ENCODE measurements around the gene CACNA1C. TPM values are rescaled to one million over a fixed set of nuclear protein-coding genes. Genes with fewer than 3 reads are reported as not detected.

CACNA1C gene
- total and polyA plus RNA-seq, 10 of the 15 experiments (the other 5 are each of a cell fraction or from before 2014, with no cell fraction given), result under 0.01 to 0.15 (median 0.09) TPM; not detected in 5

DNA sequence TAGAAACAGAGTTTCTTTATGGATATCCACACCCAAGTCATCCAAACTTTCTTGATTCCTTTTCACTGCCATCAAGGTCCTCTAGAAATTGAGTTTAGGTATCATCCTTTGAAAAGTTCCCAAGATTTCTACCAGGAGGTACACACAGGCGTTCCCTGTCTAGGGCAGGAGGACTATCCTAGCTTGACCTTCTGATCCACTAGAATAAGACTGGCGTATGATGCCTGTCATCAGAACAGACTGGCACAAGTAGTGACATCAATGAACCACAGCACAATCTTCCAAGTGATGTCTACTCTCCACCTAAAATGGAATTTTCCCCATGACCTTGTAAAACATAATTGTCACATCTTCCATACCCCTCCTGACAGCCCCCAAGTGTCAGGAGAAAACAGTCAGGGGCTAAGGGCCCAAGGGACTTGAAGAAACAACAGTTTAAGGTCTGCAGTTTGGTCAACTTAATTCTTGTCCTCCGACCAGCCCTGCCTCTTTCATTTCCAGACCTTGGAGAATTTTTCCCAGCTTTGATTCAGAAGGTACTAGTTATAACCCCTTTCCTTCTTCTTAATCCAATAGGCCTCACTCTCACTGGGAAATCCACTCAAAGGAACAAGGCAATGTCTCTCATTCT, 641.3 kb downstream of the CACNA1C start:
- Histone ChIP-seq H3K4me3 (no peak overlapping the region), H3K4me1 (ENCODE audit: control insufficient read depth, insufficient read depth, low read length) (peaks cover 7% of the 10 kb centered on the region), H3K9me3 (replicated peaks; ENCODE audit: control insufficient read depth, insufficient read depth, low read length) (no peaks in the 10 kb centered on the region; the same call in 2 of the 3 replicates), H3K4me2 (ENCODE audit: control insufficient read depth, insufficient read depth) (no peak overlapping the region), H4K20me1 (ENCODE audit: control insufficient read depth, insufficient read depth) (no peaks in the 10 kb centered on the region), H3K36me3 (ENCODE audit: control insufficient read depth in 2 of 2, insufficient read depth in 2 of 2, low read length in 1 of 2) (no peaks in the 10 kb centered on the region), H3K27ac (ENCODE audit: control insufficient read depth, insufficient read depth) (no peak overlapping the region), H2AFZ (ENCODE audit: control insufficient read depth, low read depth, low read length) (no peak overlapping the region), H3K27me3 (replicated peaks in 1 of 2; ENCODE audit: control insufficient read depth in 2 of 2, insufficient read depth in 2 of 2, low read length in 1 of 2) (peaks cover 3 to 5% of the 10 kb centered on the region in 2 experiments; a peak in 3 of 4 replicates), H3K79me2 (ENCODE audit: control insufficient read depth, insufficient read depth, low read length) (no peaks in the 10 kb centered on the region), H3K9ac (ENCODE audit: control insufficient read depth, insufficient read depth, low read length) (no peak overlapping the region)
- FAIRE-seq (no peak), DNase-seq (ENCODE audit: low read depth, low spot score) (no peak), ATAC-seq (no peak)
- ChIA-PET POLR2A (no interaction called here), CTCF (no interaction called here), RAD21 (ENCODE audit: unreplicated experiment) (no interaction called here), SMC1A (ENCODE audit: uncharacterized antibody, unreplicated experiment) (no interaction called here)
- TF ChIP-seq NR2F1 (conservative IDR thresholded peaks at IDR 0.05), result no peak
- no peak for TF ChIP-seq IRF4 (IDR thresholded peaks at IDR 0.05; ENCODE audit: low read depth, low read length)
- no peak for TF ChIP-seq MEF2B (IDR thresholded peaks at IDR 0.05; ENCODE audit: partially characterized antibody, poor library complexity, severe bottlenecking)
- no peak for TF ChIP-seq TCF3 (IDR thresholded peaks at IDR 0.05; ENCODE audit: borderline replicate concordance, insufficient read depth, low read depth, low read length)
- no peak for TF ChIP-seq KAT2A (conservative IDR thresholded peaks at IDR 0.05; ENCODE audit: control insufficient read depth, low read depth, low read length)
- no peak for TF ChIP-seq BCL3 (IDR thresholded peaks at IDR 0.05; ENCODE audit: borderline replicate concordance, insufficient read depth, low read depth, low read length, poor library complexity, severe bottlenecking)
- TF ChIP-seq RBBP5 (conservative IDR thresholded peaks at IDR 0.05), result no peak
- TF ChIP-seq RFX5 (IDR thresholded peaks at IDR 0.05; ENCODE audit: low read depth, low read length), result no peak
- TF ChIP-seq, protein P1, sequence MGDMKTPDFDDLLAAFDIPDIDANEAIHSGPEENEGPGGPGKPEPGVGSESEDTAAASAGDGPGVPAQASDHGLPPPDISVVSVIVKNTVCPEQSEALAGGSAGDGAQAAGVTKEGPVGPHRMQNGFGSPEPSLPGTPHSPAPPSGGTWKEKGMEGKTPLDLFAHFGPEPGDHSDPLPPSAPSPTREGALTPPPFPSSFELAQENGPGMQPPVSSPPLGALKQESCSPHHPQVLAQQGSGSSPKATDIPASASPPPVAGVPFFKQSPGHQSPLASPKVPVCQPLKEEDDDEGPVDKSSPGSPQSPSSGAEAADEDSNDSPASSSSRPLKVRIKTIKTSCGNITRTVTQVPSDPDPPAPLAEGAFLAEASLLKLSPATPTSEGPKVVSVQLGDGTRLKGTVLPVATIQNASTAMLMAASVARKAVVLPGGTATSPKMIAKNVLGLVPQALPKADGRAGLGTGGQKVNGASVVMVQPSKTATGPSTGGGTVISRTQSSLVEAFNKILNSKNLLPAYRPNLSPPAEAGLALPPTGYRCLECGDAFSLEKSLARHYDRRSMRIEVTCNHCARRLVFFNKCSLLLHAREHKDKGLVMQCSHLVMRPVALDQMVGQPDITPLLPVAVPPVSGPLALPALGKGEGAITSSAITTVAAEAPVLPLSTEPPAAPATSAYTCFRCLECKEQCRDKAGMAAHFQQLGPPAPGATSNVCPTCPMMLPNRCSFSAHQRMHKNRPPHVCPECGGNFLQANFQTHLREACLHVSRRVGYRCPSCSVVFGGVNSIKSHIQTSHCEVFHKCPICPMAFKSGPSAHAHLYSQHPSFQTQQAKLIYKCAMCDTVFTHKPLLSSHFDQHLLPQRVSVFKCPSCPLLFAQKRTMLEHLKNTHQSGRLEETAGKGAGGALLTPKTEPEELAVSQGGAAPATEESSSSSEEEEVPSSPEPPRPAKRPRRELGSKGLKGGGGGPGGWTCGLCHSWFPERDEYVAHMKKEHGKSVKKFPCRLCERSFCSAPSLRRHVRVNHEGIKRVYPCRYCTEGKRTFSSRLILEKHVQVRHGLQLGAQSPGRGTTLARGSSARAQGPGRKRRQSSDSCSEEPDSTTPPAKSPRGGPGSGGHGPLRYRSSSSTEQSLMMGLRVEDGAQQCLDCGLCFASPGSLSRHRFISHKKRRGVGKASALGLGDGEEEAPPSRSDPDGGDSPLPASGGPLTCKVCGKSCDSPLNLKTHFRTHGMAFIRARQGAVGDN (IDR thresholded peaks at IDR 0.05), result no peak
- no peak for TF ChIP-seq CREB1 (IDR thresholded peaks at IDR 0.05; ENCODE audit: low read depth)
- no peak for TF ChIP-seq BACH1 (IDR thresholded peaks at IDR 0.05; ENCODE audit: borderline replicate concordance)
- no peak for TF ChIP-seq WRNIP1 (IDR thresholded peaks at IDR 0.05; ENCODE audit: borderline replicate concordance, low read depth, low read length)
- TF ChIP-seq CBFB (IDR thresholded peaks at IDR 0.05; ENCODE audit: low read depth), result no peak
- TF ChIP-seq PML (IDR thresholded peaks at IDR 0.05; ENCODE audit: low read length), result no peak
- no peak for TF ChIP-seq ZNF384 (IDR thresholded peaks at IDR 0.05; ENCODE audit: borderline replicate concordance, low read depth, low read length)
- no peak for TF ChIP-seq KDM1A (IDR thresholded peaks at IDR 0.05; ENCODE audit: borderline replicate concordance)
- intact Hi-C loops (cut with micrococcal nuclease; ENCODE audit: unreplicated experiment) (no loop called here), in situ Hi-C loops (cut with MboI) (no loop called here)
- 29% methylated on average over 3 of the region's 3 CpGs for WGBS (ENCODE audit: insufficient coverage, insufficient replicate concordance, low lambda C conversion rate, missing lambda C conversion rate)
- no TSS peak for BruUV-seq (replicated peaks)

Data from GM12878 (cell line).